ENCODE data around the gene ETFB.

- TF ChIP-seq, protein P1, sequence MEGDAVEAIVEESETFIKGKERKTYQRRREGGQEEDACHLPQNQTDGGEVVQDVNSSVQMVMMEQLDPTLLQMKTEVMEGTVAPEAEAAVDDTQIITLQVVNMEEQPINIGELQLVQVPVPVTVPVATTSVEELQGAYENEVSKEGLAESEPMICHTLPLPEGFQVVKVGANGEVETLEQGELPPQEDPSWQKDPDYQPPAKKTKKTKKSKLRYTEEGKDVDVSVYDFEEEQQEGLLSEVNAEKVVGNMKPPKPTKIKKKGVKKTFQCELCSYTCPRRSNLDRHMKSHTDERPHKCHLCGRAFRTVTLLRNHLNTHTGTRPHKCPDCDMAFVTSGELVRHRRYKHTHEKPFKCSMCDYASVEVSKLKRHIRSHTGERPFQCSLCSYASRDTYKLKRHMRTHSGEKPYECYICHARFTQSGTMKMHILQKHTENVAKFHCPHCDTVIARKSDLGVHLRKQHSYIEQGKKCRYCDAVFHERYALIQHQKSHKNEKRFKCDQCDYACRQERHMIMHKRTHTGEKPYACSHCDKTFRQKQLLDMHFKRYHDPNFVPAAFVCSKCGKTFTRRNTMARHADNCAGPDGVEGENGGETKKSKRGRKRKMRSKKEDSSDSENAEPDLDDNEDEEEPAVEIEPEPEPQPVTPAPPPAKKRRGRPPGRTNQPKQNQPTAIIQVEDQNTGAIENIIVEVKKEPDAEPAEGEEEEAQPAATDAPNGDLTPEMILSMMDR (IDR thresholded peaks at IDR 0.05) = no peak
- TF ChIP-seq POLR2A (IDR thresholded peaks at IDR 0.05) = no peak
Measured at GRCh38 chr19:51321799-51322198, 44.4 kb downstream of the ETFB start.

All from body of pancreas (tissue), 4 donors.